Body of pancreas (tissue), 4 donors: ENCODE data around the gene GRM1.

Experiments
- POLR2A ChIP-seq, 3 donors: fragments of 450-650 bp; IDR thresholded peaks; one replicate each; pipeline ENCODE4 v1.6.1; 2016; ENCODE audit warnings: antibody characterized with exemption in 3 of 3, mild to moderate bottlenecking in 2 of 3
- TF ChIP-seq, protein P1 (sequence below), 7 experiments: fragments of 450-650 bp in 4 of 7; fragments of 200-600 bp in 3 of 7; sonication (generic) in 3 of 7; IDR thresholded peaks; one replicate each; pipeline ENCODE4 v1.5.1; 2016 to 2019; ENCODE audit warnings: antibody characterized with exemption in 7 of 7

DNA sequence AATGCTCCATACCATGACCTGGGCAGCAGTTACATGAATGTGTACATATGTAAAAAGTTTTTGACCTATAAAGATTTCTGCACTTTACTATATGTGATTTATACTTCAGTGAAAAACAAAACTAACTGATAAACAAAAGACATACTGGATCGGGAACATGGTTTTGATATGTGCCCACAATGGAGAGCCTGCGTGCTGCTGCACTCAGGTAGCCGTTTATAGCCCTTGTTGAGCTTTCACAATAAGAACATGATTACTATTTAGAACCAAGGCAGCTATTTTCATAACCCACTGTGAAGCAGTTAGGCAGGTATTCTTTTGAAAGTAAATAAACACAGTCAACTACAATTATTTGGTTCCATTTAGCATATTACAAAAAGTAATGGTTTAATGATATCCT lies 318.8 kb downstream of the GRM1 start:
- TF ChIP-seq, protein P1, sequence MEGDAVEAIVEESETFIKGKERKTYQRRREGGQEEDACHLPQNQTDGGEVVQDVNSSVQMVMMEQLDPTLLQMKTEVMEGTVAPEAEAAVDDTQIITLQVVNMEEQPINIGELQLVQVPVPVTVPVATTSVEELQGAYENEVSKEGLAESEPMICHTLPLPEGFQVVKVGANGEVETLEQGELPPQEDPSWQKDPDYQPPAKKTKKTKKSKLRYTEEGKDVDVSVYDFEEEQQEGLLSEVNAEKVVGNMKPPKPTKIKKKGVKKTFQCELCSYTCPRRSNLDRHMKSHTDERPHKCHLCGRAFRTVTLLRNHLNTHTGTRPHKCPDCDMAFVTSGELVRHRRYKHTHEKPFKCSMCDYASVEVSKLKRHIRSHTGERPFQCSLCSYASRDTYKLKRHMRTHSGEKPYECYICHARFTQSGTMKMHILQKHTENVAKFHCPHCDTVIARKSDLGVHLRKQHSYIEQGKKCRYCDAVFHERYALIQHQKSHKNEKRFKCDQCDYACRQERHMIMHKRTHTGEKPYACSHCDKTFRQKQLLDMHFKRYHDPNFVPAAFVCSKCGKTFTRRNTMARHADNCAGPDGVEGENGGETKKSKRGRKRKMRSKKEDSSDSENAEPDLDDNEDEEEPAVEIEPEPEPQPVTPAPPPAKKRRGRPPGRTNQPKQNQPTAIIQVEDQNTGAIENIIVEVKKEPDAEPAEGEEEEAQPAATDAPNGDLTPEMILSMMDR (IDR thresholded peaks at IDR 0.05), result no peak
- TF ChIP-seq POLR2A (IDR thresholded peaks at IDR 0.05), result no peak
